ENCODE results near the gene CYBA.

- TF ChIP-seq CTCF (IDR thresholded peaks at IDR 0.05; ENCODE audit: poor library complexity, severe bottlenecking) = no peak
- no peak for TF ChIP-seq EZH2 (IDR thresholded peaks at IDR 0.05; ENCODE audit: borderline replicate concordance, insufficient read depth, low read length, poor library complexity, severe bottlenecking)
- no peak for TF ChIP-seq POLR2AphosphoS5 (IDR thresholded peaks at IDR 0.05)
- no peak for TF ChIP-seq SMC3 (conservative IDR thresholded peaks at IDR 0.05; ENCODE audit: poor library complexity)
- no peak for TF ChIP-seq REST (IDR thresholded peaks at IDR 0.05; ENCODE audit: borderline replicate concordance)
- no peak for TF ChIP-seq EP300 (conservative IDR thresholded peaks at IDR 0.05; ENCODE audit: poor library complexity, severe bottlenecking)
- TF ChIP-seq TAF1 (IDR thresholded peaks at IDR 0.05; ENCODE audit: low read depth) = no peak
- TF ChIP-seq MXI1 (conservative IDR thresholded peaks at IDR 0.05; ENCODE audit: poor library complexity, severe bottlenecking) = no peak
- TF ChIP-seq RAD21 (conservative IDR thresholded peaks at IDR 0.05) = no peak
These were observed 16.5 kb downstream of the CYBA start for GRCh38 chr16:88634141-88634993.
